Fibroblast of the aortic adventitia (primary cell): ENCODE measurements around the gene ALG12. TPM values are rescaled to one million over a fixed set of nuclear protein-coding genes. Genes with fewer than 3 reads are reported as not detected.

Experiments used
- DNase-seq: peaks from one replicate; pipeline ENCODE4 v3.0.0-alpha.2; 2010; ENCODE audit warnings: low read depth
- H3K4me3 ChIP-seq: 2 replicates; pipeline ENCODE4 v1.5.1; 2011; ENCODE audit warnings: low read depth, mild to moderate bottlenecking, control low read depth, low read length, moderate library complexity
- CTCF ChIP-seq: IDR thresholded peaks from 2 replicates; pipeline ENCODE4 v1.5.1; 2011; ENCODE audit warnings: mild to moderate bottlenecking, low read length, control low read depth, inconsistent platforms; ENCODE audit not compliant: insufficient read depth
- total RNA-seq: library from RNA; depleted of rRNA; stranded (reverse); fragments of >200 nt; gene quantifications from 2 replicates; pipeline ENCODE4 v1.2.3, GENCODE V29; 2012; ENCODE audit warnings: low replicate concordance

Gene ALG12
- total RNA-seq, 1 donor, result 19.9 TPM

- no peak for DNase-seq
- TF ChIP-seq CTCF, result no peak
- no peak overlapping the region for H3K4me3 ChIP-seq
These were observed 46.2 kb upstream of the ALG12 start for GRCh38 chr22:49964136-49965090.

- no peak for TF ChIP-seq CTCF
- DNase-seq, result no peak
- H3K4me3 ChIP-seq, result peak overlapping the region; percentile 84
These were observed 45.4 kb upstream of the ALG12 start for GRCh38 chr22:49963647-49964026.

- peak overlapping the region; percentile 84 for H3K4me3 ChIP-seq
- no peak for DNase-seq
- no peak for TF ChIP-seq CTCF
These were observed 44.8 kb upstream of the ALG12 start for GRCh38 chr22:49962751-49963646.

- no peak for TF ChIP-seq CTCF
- peak overlapping the region; percentile 84 for H3K4me3 ChIP-seq
- DNase-seq, result peak; percentile 88
These were observed 43.9 kb upstream of the ALG12 start for GRCh38 chr22:49962012-49962750.

- H3K4me3 ChIP-seq, result peak overlapping the region; percentile 84
- peak; percentile 33 for DNase-seq
- TF ChIP-seq CTCF, result no peak
These were observed 43.4 kb upstream of the ALG12 start for GRCh38 chr22:49961601-49962011.

GRCh38 chr22:49961005-49961600, 42.9 kb upstream of the ALG12 start:
- no peak for DNase-seq
- TF ChIP-seq CTCF, result no peak
- peak overlapping the region; percentile 84 for H3K4me3 ChIP-seq
